Stimulated activated effector memory CD8-positive, alpha-beta T cell treated with anti-CD3 and anti-CD28 coated beads, Interleukin-12 subunit alpha, Interleukin-12 subunit beta, amount 100 ng/mL, for 72 hours (primary cell): Measurements from ENCODE around the gene SH2B2.

ENCODE experiments used
- ATAC-seq: fragments of 150-1000 bp; cut with Tn5 transposase; 2 replicates; pipeline ENCODE4 v1.10.0; 2021
- DNase-seq, 2 donors: peaks; one replicate each; pipeline ENCODE4 v3.0.0; 2021 to 2022; ENCODE audit warnings: low spot score in 2 of 2
- H3K27ac Mint-ChIP-seq: one replicate; pipeline ENCODE4 v1.8.0; 2022; ENCODE audit warnings: mild to moderate bottlenecking, mixed read lengths
- H3K36me3 Mint-ChIP-seq: one replicate; pipeline ENCODE4 v1.8.0; 2022; ENCODE audit warnings: mild to moderate bottlenecking, mixed read lengths
- H3K4me1 Mint-ChIP-seq: one replicate; pipeline ENCODE4 v1.8.0; 2022; ENCODE audit warnings: mixed read lengths
- H3K4me3 Mint-ChIP-seq: one replicate; pipeline ENCODE4 v1.8.0; 2022; ENCODE audit warnings: mild to moderate bottlenecking, mixed read lengths
- H3K9me3 Mint-ChIP-seq: one replicate; pipeline ENCODE4 v1.8.0; 2022; ENCODE audit warnings: mixed read lengths

Gene SH2B2

GRCh38 chr7:102275123-102275703, 11.5 kb upstream of the SH2B2 start:
- Mint-ChIP-seq H3K4me1 (peaks cover 14% of the 10 kb centered on the region), H3K36me3 (no peaks in the 10 kb centered on the region), H3K4me3 (no peak overlapping the region), H3K9me3 (no peaks in the 10 kb centered on the region), H3K27ac (no peak overlapping the region)
- DNase-seq (no peak), ATAC-seq (no peak)

- no peak for DNase-seq
- Mint-ChIP-seq H3K4me1 (peaks cover 8% of the 10 kb centered on the region), H3K9me3 (no peaks in the 10 kb centered on the region), H3K36me3 (peaks cover 6% of the 10 kb centered on the region), H3K27ac (no peak overlapping the region), H3K4me3 (no peak overlapping the region)
- no peak for ATAC-seq
Measured at GRCh38 chr7:102277901-102278300, 8.8 kb upstream of the SH2B2 start.

- no peak overlapping the region for H3K4me3 Mint-ChIP-seq
- no peak overlapping the region for H3K27ac Mint-ChIP-seq
- H3K9me3 Mint-ChIP-seq, result no peaks in the 10 kb centered on the region
- peak; percentile 85 for ATAC-seq
- peak; percentile 50 to 75 for DNase-seq
- H3K4me1 Mint-ChIP-seq, result peaks cover 14% of the 10 kb centered on the region
- H3K36me3 Mint-ChIP-seq, result peaks cover 6% of the 10 kb centered on the region
Measured at GRCh38 chr7:102279537-102280400, 6.9 kb upstream of the SH2B2 start.

DNA sequence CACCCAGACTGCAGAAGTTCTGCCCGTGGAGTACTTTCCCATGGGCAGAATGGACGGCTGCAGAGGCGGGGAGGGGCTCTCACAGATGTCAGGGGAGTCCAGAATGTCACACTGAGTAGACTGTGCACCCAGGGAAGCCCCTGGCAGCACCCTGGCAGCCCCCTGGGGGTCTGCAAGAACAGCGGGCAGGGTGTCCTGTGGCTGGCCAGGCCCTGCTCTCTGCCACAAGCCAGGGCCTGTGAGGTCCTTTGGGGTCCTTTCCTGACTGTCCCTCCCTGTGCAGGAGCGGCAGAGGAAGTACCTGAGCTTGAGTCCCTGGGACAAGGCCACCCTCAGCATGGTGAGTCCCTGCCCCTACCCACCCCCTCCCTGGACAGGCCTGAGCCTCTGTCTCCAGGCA, 6.1 kb upstream of the SH2B2 start:
- Mint-ChIP-seq H3K9me3 (no peaks in the 10 kb centered on the region), H3K36me3 (peaks cover 6% of the 10 kb centered on the region), H3K27ac (no peak overlapping the region), H3K4me3 (no peak overlapping the region), H3K4me1 (peaks cover 21% of the 10 kb centered on the region)
- ATAC-seq (no peak), DNase-seq (no peak)

DNA sequence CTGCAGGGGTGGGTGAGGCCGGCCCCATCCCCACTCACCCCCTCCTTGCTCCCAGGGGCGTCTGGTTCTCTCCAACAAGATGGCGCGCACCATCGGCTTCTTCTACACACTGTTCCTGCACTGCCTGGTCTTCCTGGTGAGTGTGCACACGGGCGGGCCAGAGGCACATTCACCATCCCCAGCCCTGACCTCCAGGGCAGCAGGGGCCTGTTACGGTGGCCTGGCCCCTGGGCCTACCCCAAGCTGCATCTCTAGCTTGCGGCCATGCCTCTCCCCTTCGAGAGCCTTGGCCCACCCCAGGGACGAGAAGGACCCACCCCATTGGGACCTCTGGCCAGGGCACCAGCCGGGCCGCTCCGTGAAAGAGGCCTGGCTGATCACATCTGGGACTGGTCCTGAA, 4.9 kb upstream of the SH2B2 start:
- Mint-ChIP-seq H3K4me3 (no peak overlapping the region), H3K27ac (peak overlapping the region; percentile 57)
- no peak for DNase-seq

DNA sequence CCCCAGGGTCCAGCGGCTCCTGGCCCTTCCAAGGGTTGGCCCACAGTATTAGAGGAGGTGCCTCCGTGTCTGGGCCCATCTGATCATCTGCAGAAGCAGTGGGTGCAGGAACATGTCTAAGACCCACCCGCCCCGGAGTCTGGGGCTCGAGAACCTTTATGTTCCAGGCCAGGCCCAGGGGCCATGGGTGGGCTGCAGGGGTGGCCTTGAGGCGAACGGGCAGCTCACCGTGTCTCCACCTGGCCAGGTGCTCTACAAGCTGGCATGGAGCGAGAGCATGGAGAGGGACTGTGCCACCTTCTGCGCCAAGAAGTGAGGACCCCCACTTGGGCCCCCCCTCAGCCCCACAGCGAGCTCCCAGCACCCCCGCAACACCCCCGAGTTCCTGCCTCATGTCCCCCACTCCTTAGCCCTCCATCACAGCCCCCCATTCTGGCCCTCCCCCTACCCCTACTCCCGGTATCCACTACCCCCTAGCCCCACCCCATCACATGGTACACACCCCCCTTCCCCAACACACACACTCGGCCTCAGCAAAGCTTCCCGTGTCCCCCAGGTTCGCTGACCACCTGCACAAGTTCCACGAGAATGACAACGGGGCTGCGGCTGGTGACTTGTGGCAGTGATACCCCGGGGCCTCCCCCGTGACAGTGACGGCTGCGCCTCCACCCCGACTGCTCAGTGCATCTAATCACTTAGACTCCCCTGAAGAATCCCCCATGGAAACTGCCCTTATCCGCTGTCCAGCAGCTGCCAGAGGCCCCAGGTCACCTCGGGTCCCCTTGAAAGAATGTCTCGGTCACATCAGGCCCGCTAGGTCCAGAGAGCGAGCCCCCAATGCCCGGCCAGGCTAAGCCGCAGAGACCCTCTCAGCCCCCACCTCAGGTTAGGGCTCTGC, 4.0 kb upstream of the SH2B2 start:
- H3K4me3 Mint-ChIP-seq, result no peak overlapping the region
- DNase-seq, result no peak

More for the DNA sequence above, 4.9 kb upstream of the SH2B2 start:
- Mint-ChIP-seq H3K4me1 (peaks cover 22% of the 10 kb centered on the region), H3K36me3 (peaks cover 6% of the 10 kb centered on the region), H3K9me3 (no peaks in the 10 kb centered on the region)
- ATAC-seq, result no peak

DNA sequence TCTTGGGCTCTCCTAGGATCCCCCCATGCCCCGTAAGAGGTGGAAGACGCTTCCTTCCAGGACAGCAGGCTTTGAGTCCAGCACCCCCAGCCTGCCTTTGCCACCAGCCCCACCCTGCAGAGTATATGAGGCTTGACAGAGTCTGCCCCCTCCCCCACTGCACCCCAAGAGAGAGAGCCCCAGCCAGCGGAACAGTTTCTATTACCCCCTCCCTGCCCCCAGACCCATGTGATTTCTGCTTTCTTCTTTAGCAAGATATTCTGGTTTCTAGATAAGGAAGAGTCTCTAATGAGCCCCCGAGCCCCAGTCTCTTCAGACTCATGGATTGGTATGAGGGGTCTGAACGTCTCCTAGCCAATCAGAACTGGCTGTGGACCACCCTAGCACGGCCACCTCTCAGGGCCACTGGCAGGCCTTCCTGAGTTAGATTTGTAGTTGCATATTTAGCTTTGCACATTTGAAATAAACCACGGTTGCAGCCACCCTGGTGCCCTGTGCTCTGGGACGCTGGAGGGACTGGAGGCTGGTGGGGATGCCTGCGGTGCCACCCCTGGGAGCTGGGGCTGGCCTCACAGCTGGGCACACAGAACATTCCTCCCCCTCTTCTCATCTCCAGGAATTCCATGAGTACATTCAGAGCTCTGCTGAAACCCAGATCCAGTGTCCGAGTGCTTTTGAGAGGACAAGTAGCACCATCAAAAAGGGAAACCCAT, 3.0 kb upstream of the SH2B2 start:
- ATAC-seq, result no peak
- Mint-ChIP-seq H3K36me3 (peaks cover 6% of the 10 kb centered on the region), H3K9me3 (no peaks in the 10 kb centered on the region), H3K4me3 (peak overlapping the region; percentile 55), H3K27ac (peak overlapping the region; percentile 66), H3K4me1 (peaks cover 22% of the 10 kb centered on the region)
- no peak for DNase-seq

More for the DNA sequence above, 4.0 kb upstream of the SH2B2 start:
- Mint-ChIP-seq H3K4me1 (peaks cover 22% of the 10 kb centered on the region), H3K9me3 (no peaks in the 10 kb centered on the region), H3K27ac (peak overlapping the region; percentile 66), H3K36me3 (peaks cover 6% of the 10 kb centered on the region)
- ATAC-seq, result no peak

DNA sequence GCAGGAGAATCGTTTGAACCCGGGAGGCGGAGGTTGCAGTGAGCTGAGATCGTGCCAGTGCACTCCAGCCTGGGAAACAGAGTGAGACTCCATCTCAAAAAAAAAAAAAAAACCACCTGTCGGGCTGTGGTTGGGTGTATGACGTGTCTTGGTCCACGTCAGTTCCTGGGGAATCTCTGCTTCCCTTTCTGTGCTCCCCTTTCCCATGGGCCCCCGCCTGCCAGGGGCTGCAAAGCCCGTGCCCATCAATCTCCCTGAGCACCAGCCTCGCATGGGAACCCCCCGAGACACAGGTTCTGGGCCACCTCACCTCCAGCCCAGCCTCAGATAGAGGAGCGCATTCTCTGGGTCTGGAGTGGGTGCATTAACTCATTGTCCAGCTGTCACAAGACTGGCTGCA, 2.3 kb upstream of the SH2B2 start:
- Mint-ChIP-seq H3K4me3 (peak overlapping the region; percentile 55), H3K9me3 (no peaks in the 10 kb centered on the region), H3K27ac (no peak overlapping the region), H3K36me3 (peaks cover 6% of the 10 kb centered on the region), H3K4me1 (peaks cover 25% of the 10 kb centered on the region)
- DNase-seq, result no peak
- peak; percentile 9 for ATAC-seq

GRCh38 chr7:102284891-102285539, 1.7 kb upstream of the SH2B2 start:
- Mint-ChIP-seq H3K27ac (peak overlapping the region; percentile 43), H3K36me3 (peaks cover 6% of the 10 kb centered on the region), H3K4me1 (peaks cover 24% of the 10 kb centered on the region), H3K4me3 (peak overlapping the region; percentile 55), H3K9me3 (no peaks in the 10 kb centered on the region)
- DNase-seq (no peak), ATAC-seq (no peak)

GRCh38 chr7:102285540-102286236, 980 bp upstream of the SH2B2 start:
- ATAC-seq, result peak; percentile 1
- peak overlapping the region; percentile 43 for H3K27ac Mint-ChIP-seq
- H3K36me3 Mint-ChIP-seq, result peaks cover 6% of the 10 kb centered on the region
- no peaks in the 10 kb centered on the region for H3K9me3 Mint-ChIP-seq
- peaks cover 24% of the 10 kb centered on the region for H3K4me1 Mint-ChIP-seq
- peak overlapping the region; percentile 55 for H3K4me3 Mint-ChIP-seq
- no peak for DNase-seq

DNA sequence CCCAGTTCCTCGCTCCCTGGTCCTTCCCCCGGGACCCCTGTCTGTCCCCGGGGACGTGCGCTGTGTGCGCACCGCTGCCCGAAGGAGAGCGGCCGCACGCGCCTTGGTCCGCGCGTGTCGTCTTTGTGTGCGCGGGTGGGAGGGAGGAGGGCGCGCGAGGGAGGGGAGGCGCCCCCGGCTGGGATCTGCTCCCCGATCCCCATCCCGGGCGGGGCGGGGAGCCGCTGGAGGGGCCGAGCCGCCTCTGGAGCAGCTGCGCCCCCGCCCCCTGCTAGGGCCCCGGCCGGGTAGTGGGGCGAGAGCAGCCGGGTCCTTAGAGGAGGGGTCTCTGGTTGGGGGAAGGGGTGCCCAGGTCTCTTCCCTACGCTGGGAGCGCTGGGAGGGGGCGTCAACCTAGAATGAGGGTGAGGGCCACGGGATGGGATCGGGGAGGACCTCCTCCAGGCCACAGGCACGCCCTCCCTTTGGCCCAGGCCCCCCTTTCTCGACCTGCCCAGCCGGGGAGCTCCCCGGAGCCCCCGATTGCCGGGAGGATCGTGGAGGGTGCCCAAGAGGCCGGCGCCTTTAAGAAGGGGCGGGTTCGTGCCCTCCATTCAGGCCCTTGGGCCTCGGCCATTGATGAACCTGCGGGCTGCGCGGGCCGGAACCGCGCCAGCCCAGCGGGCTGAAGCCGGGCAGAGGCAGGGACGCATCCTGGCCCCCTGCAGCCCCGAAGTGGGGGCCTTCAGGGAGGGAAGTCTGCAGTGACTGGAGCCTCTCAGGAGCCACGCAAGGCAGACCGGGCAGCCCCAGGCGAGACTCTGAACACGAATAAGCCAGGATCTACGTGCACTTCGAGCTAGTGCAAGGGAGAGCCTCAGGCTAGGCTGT, 678 bp downstream of the SH2B2 start:
- Mint-ChIP-seq H3K9me3 (no peaks in the 10 kb centered on the region), H3K27ac (no peak overlapping the region), H3K4me3 (peak overlapping the region; percentile 55), H3K4me1 (peaks cover 34% of the 10 kb centered on the region), H3K36me3 (no peaks in the 10 kb centered on the region)
- DNase-seq (no peak), ATAC-seq (peak; percentile 30)

DNA sequence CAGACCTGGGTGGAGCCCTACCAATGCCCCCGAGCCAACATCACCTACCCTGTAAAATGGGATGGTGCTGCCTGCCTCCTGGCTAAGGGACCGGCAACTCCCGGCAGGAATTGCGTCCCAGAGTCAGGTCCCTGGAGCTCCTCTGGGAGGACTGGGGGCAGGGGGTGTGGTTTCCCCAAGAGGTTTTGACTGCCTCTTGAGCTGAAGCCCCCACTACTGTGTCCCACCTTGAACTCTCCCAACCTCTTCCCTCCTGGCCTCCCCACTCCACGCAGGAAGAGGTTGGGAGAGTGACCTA, 1.3 kb downstream of the SH2B2 start:
- Mint-ChIP-seq H3K9me3 (no peaks in the 10 kb centered on the region), H3K4me3 (peak overlapping the region; percentile 55), H3K27ac (no peak overlapping the region), H3K4me1 (peaks cover 34% of the 10 kb centered on the region), H3K36me3 (no peaks in the 10 kb centered on the region)
- ATAC-seq (no peak), DNase-seq (no peak)

GRCh38 chr7:102288285-102288930, 1.7 kb downstream of the SH2B2 start:
- DNase-seq (no peak), ATAC-seq (no peak)
- no peaks in the 10 kb centered on the region for H3K36me3 Mint-ChIP-seq
- H3K4me1 Mint-ChIP-seq, result peaks cover 34% of the 10 kb centered on the region
- no peaks in the 10 kb centered on the region for H3K9me3 Mint-ChIP-seq
- H3K4me3 Mint-ChIP-seq, result peak overlapping the region; percentile 55
- no peak overlapping the region for H3K27ac Mint-ChIP-seq
